Smooth muscle cell of the brain vasculature (primary cell): ENCODE results near the gene PSMD12.

Source experiments
- DNase-seq: peaks from one replicate; pipeline ENCODE4 v3.0.0-alpha.2; 2012; ENCODE audit warnings: low read depth, low spot score

The PSMD12 gene

DNA sequence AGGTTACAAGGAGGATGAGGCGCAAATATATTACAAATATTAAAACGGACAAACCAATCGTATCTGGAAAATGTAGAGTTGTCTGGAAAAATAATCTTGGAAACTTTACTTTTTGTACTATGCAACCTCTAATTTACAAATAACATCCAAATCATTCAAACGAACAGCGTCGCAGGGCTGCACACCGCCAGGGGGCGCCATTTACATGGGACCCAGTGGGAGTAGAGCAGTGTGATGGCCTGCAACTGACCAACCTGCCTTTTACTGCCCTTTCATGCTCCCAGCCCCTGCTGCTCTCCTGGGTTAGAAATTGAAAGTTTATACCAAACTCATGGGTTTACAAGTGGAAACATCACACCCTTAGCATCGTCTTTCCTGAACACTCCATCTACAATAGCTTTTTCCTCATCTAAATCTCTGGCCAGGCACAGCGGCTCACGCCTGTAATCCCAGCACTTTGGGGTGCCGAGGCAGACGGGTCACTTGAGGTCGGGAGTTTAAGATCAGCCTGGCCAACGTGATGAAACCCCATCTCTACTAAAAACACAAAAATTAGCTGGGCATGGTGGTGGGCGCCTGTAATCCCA lies 20.7 kb upstream of the PSMD12 start:
- DNase-seq = no peak

GRCh38 chr17:67385122-67385988 lies 19.0 kb upstream of the PSMD12 start:
- no peak for DNase-seq

DNA sequence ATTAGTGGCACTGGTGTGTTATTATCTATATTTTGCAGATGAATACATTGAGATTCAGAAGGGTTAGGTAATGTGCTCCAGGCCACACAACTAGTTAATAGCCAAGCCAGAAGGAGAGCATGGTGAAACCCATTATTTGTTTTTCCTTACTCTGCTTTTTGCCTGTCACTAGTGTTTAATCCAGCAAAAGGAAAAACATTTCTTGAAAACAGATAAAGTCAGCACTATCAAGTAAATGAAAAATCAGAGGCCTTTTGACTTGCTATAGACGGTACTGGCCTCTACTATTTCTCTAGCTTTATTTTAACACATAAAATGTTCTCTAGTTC lies 15.5 kb upstream of the PSMD12 start:
- DNase-seq = no peak

- no peak for DNase-seq
These were observed 12.9 kb upstream of the PSMD12 start for GRCh38 chr17:67379251-67379630.

- DNase-seq = no peak
These were observed 12.3 kb upstream of the PSMD12 start for GRCh38 chr17:67378454-67379250.

- DNase-seq = no peak
These were observed 11.4 kb upstream of the PSMD12 start for GRCh38 chr17:67377488-67378453.

DNA sequence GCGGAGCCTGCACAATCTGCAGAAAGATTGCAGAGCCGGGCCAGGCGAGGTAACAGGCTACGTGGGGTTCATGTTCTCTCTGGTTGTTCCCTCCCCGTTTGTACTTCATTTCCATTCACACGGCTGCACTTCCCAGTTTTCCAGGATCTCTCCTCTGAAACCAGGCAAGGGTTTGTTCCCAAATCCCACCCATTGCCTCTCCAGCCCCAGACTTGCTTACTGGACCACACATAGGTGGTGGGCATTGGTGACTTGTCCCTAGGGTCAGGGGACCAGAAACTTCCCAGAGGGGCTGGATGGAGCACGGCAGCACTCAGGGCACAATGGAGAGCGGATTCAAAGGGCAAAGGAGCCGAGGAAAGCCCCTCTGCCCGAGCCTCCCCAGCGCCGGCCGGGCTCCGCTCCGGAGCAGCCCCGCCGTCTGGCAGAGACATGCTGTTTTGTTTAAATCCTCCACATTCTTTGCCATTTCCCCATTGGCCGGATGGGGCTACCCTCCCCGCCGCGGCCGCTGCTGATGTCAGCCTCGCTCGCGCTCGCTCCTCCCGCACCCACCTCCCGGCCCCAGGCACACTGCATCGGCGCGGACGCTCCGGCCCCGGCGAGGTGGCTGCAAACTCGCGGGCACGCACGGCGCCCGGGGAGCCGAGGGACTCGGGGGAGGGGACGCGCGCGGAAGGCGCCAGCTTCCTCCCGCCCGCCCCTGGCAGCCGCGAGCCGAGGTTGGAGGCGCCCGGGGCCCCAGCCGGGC lies 10.5 kb upstream of the PSMD12 start, which contains the start of gene PITPNC1:
PITPNC1 (plus strand) TSS at position 545 of the 751 bp plus-strand sequence.
- no peak for DNase-seq

GRCh38 chr17:67376415-67376736 lies 10.0 kb upstream of the PSMD12 start:
- no peak for DNase-seq

DNA sequence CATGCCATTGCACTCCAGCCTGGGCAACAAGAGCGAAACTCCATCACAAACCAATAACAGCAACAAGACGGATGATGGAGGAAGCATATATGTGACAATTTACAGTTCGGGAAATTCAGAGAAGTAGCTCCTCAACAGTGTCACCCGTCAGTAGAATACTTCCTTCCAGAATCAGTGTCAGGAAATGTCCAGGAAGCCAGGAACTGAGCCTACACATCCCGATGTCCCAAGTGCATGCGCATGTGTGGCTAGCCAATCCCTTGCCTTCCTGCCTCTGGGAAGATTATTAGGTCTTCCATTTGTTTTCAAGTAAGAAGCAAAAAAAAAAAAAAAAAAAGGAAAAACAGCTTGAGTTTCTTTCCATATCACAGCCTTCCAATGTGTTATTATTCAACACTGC lies 9.3 kb upstream of the PSMD12 start:
- no peak for DNase-seq

- no peak for DNase-seq
These were observed 8.7 kb upstream of the PSMD12 start for GRCh38 chr17:67375054-67375427.

DNA sequence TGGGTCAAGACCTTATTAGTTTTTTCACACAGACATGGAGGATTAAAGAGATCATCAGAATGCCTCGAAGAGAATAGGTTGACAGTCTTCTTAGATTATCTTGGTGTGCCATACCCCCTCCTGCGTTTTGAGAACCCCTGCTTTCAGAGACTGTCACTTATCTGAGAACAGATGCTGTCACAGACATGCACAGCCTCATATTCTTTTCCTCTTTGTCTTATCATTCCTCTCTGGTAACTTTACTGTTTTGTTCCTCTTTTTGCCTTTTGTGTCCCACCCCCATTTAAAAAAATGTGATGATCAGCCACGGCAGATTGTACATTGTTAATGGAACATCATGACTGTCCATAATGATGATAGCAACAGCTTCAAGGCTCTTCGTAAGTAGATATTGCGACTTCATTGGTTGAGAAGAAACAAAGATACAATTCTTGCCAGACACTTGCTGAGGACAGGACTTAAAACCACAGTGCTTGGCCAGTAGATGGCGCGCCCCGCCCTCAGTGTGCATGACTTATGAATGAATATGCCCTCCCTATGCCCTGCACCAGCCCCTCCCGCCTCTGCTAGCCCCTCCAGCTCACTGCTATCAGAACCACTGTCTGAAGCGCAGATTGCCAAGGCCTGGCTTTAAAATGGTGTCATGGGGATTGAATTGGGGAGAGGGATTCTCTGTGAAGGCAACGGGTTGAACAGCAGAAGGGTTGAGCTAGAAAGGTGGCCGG lies 8.1 kb upstream of the PSMD12 start:
- no peak for DNase-seq

DNA sequence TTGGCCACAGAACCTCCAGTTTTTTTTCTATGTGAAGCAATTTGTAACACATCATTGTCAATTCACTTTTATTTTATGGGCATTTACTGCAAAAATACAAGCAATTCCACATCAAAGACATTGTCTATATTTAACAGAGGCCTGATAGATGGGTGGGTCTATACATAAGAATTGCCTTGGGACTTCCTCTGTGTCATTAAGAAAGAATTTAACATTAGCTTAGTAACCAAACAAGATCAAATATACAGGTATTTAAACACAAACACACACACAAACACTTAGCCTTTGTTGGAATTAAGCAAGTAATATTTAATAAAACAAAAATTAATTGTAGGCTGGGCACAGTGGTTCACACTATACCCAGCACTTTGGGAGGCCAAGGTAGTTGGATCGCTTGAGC lies 6.4 kb upstream of the PSMD12 start:
- DNase-seq = no peak

DNA sequence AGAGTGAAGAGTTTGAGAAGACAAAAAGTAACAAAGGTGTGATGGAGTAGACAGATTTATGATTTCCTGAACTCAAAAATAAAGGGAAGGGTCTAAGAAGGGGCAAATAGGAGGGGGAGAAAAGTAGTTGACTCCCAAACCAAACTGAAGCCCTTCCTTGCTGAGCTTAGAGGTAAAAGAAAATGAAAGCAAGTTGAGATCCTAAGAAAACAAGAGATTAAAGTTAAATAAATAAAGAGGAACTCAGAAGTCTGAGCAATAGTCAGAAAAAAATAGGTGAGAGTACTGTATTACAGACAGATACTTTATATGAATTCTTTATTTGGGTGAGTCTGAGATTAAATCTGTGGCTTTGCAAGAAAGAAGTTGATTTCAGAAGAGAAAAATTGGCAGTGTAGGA lies 3.3 kb upstream of the PSMD12 start:
- DNase-seq = no peak

DNA sequence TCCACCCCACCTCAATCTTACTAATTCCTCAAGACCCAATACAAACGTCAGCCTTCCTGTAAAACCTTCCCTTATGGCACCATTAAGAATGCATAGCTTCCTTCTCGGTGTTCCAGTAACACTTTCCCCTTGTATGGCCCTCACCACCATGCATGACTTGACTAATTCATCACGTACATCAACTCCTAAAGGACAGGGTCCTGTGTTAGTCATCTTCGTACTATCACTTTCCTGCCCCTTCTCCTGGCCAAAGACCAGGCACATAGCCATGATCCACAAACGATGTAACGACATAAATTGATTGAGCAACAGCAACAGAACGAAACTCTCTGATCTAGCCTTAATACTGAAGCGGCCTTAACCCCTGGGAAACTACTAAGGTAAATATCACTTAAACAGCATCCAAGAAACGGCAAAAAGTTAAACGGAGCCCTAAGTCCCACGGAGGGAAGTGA lies 612 bp downstream of the PSMD12 start:
- DNase-seq = no peak

GRCh38 chr17:67364847-67365737 lies 1.3 kb downstream of the PSMD12 start:
- no peak for DNase-seq

DNA sequence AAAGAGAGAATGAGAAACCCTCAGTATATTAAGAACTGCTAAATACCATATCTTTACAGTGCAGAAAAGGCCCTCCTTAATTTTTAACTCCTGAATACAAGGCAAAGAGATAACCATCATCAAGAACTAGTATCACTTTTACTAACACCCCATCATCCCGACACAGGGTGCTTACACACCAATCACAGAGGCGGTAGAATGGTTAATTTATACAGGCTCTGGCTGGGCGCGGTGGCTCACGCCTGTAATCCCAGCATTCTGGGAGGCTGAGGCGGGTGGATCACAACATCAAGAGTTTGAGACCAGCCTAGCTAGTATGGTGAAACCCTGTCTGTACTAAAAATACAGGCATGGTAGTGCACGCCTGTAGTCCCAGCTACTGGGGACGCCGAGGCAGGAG lies 4.2 kb downstream of the PSMD12 start:
- DNase-seq = no peak

DNA sequence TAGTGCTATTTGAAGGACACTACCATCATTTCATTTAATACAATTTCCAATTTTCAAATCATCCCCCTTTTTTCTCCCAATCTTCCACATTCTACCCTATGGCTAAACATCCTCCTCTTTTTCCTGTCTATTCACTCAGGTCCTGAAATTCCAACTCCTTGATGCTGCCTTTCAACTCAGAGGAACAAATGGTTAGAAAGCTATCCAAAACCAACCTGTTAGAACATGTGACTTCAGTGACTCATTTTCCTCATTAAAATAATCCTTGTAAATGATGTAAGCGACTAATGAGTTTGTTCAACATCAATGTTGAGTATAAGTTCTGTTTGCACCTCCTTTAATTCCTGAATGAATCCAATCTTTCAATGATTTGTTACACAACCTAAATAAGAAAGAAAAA lies 5.5 kb downstream of the PSMD12 start:
- DNase-seq = no peak

- DNase-seq = no peak
These were observed 6.2 kb downstream of the PSMD12 start for GRCh38 chr17:67359960-67360791.
